Immature natural killer cell (primary cell): ENCODE results near the gene KRT81. TPM values are rescaled to one million over a fixed set of nuclear protein-coding genes. Genes with fewer than 3 reads are reported as not detected.
"Not testable (repeated sequence)": the region's sequence is repeated elsewhere in the genome, so short reads cannot be mapped to it uniquely, and the experiment has no call there.

Experiments
- DNase-seq, 3 donors: peaks; one replicate each; pipeline ENCODE4 v3.0.0; 2022; ENCODE audit warnings: mixed read lengths in 1 of 3
- H3K27ac Mint-ChIP-seq, 6 donors: one replicate each; pipeline ENCODE4 v1.8.0; 2020; ENCODE audit warnings: mixed read lengths in 6 of 6, mild to moderate bottlenecking in 5 of 6, inconsistent platforms in 4 of 6, moderate library complexity in 3 of 6
- H3K27me3 Mint-ChIP-seq, 3 donors: one replicate each; pipeline ENCODE4 v1.8.0; 2020 to 2021; ENCODE audit warnings: low read depth in 3 of 3, mild to moderate bottlenecking in 3 of 3, mixed read lengths in 3 of 3, moderate library complexity in 3 of 3, inconsistent platforms in 1 of 3
- H3K36me3 Mint-ChIP-seq, 3 donors: one replicate each; pipeline ENCODE4 v1.8.0; 2020; ENCODE audit warnings: mixed read lengths in 3 of 3, inconsistent platforms in 2 of 3, mild to moderate bottlenecking in 2 of 3
- H3K4me1 Mint-ChIP-seq, 2 donors: one replicate each; pipeline ENCODE4 v1.8.0; 2020; ENCODE audit warnings: inconsistent platforms in 2 of 2, mild to moderate bottlenecking in 2 of 2, mixed read lengths in 2 of 2, moderate library complexity in 1 of 2
- H3K4me3 Mint-ChIP-seq, 5 donors: one replicate each; pipeline ENCODE4 v1.8.0; 2020; ENCODE audit warnings: mild to moderate bottlenecking in 5 of 5, mixed read lengths in 5 of 5, inconsistent platforms in 3 of 5, moderate library complexity in 3 of 5
- H3K9me3 Mint-ChIP-seq, 6 donors: one replicate each; pipeline ENCODE4 v1.8.0; 2020; ENCODE audit warnings: mild to moderate bottlenecking in 6 of 6, mixed read lengths in 6 of 6, inconsistent platforms in 4 of 6, moderate library complexity in 3 of 6
- polyA plus RNA-seq, 3 donors: library from polyadenylated mRNA; unstranded; fragments of 300-500 nt; fragmentation: Illumina TruSeq; gene quantifications; one replicate each; pipeline ENCODE4 v1.2.3, GENCODE V29; 2021

Gene KRT81
- polyA plus RNA-seq, 3 donors from 2014 or later = 2.2 to 3.7 (median 3.6) TPM

GRCh38 chr12:52246720-52247621 is 44.4 kb downstream of the KRT81 start:
- DNase-seq = no peak
- peaks cover 7 to 14% (median 9%) of the 10 kb centered on the region in 3 donors for H3K27me3 Mint-ChIP-seq
- no peaks in the 10 kb centered on the region for H3K9me3 Mint-ChIP-seq
- H3K36me3 Mint-ChIP-seq = no peaks in the 10 kb centered on the region
- H3K4me3 Mint-ChIP-seq = no peak overlapping the region
- peaks cover 11 to 16% of the 10 kb centered on the region in 2 donors for H3K4me1 Mint-ChIP-seq
- H3K27ac Mint-ChIP-seq = no peak overlapping the region

- no peak overlapping the region for H3K4me3 Mint-ChIP-seq
- peaks cover 7 to 14% (median 9%) of the 10 kb centered on the region in 3 donors for H3K27me3 Mint-ChIP-seq
- peak overlapping the region in 1 of 6 donors; percentile 19 for H3K27ac Mint-ChIP-seq
- no peak for DNase-seq
- H3K36me3 Mint-ChIP-seq = no peaks in the 10 kb centered on the region
- peaks cover 11 to 16% of the 10 kb centered on the region in 2 donors for H3K4me1 Mint-ChIP-seq
- no peaks in the 10 kb centered on the region for H3K9me3 Mint-ChIP-seq
Measured at GRCh38 chr12:52245962-52246569, 45.3 kb downstream of the KRT81 start.

- H3K4me3 Mint-ChIP-seq = no peak overlapping the region
- peak in 1 of 3 donors; percentile 5 for DNase-seq
- H3K4me1 Mint-ChIP-seq = peaks cover 11 to 16% of the 10 kb centered on the region in 2 donors
- no peaks in the 10 kb centered on the region for H3K36me3 Mint-ChIP-seq
- H3K9me3 Mint-ChIP-seq = no peaks in the 10 kb centered on the region
- H3K27me3 Mint-ChIP-seq = peaks cover 7 to 12% (median 9%) of the 10 kb centered on the region in 3 donors
- peak overlapping the region in 1 of 6 donors; percentile 23 for H3K27ac Mint-ChIP-seq
Measured at GRCh38 chr12:52245259-52245961, 45.9 kb downstream of the KRT81 start.

GRCh38 chr12:52244615-52244994 is 46.7 kb downstream of the KRT81 start:
- peak overlapping the region in 3 of 6 donors; percentile 11 to 75 (median 73) for H3K27ac Mint-ChIP-seq
- peaks cover 6 to 8% (median 7%) of the 10 kb centered on the region in 3 donors for H3K27me3 Mint-ChIP-seq
- no peak overlapping the region for H3K4me3 Mint-ChIP-seq
- no peaks in the 10 kb centered on the region for H3K36me3 Mint-ChIP-seq
- no peaks in the 10 kb centered on the region for H3K9me3 Mint-ChIP-seq
- DNase-seq = no peak
- H3K4me1 Mint-ChIP-seq = peaks cover 11 to 16% of the 10 kb centered on the region in 2 donors

GRCh38 chr12:52243856-52244614 is 47.3 kb downstream of the KRT81 start:
- peaks cover 11 to 16% of the 10 kb centered on the region in 2 donors for H3K4me1 Mint-ChIP-seq
- peaks cover 4 to 5% (median 4%) of the 10 kb centered on the region in 3 donors for H3K27me3 Mint-ChIP-seq
- peak overlapping the region in 1 of 5 donors; percentile 13 for H3K4me3 Mint-ChIP-seq
- DNase-seq = peak; percentile 12 to 32 (median 13)
- no peaks in the 10 kb centered on the region for H3K9me3 Mint-ChIP-seq
- H3K27ac Mint-ChIP-seq = peak overlapping the region in 3 of 6 donors; percentile 57 to 75 (median 73)
- H3K36me3 Mint-ChIP-seq = no peaks in the 10 kb centered on the region

- Mint-ChIP-seq H3K27ac (peak overlapping the region in 3 of 6 donors; percentile 31 to 75 (median 71)), H3K4me1 (peaks cover 11 to 16% of the 10 kb centered on the region in 2 donors), H3K4me3 (no peak overlapping the region), H3K27me3 (peaks cover 3 to 6% (median 5%) of the 10 kb centered on the region in 3 donors), H3K9me3 (no peaks in the 10 kb centered on the region), H3K36me3 (no peaks in the 10 kb centered on the region)
- no peak for DNase-seq
Measured at GRCh38 chr12:52243259-52243855, 48.0 kb downstream of the KRT81 start.

GRCh38 chr12:52242442-52243258 is 48.7 kb downstream of the KRT81 start:
- peaks cover 11 to 16% of the 10 kb centered on the region in 2 donors for H3K4me1 Mint-ChIP-seq
- H3K27ac Mint-ChIP-seq = peak overlapping the region in 1 of 6 donors; percentile 47
- no peaks in the 10 kb centered on the region for H3K36me3 Mint-ChIP-seq
- H3K27me3 Mint-ChIP-seq = peaks cover 3 to 6% (median 5%) of the 10 kb centered on the region in 3 donors
- H3K9me3 Mint-ChIP-seq = no peaks in the 10 kb centered on the region
- H3K4me3 Mint-ChIP-seq = no peak overlapping the region
- DNase-seq = no peak

- Mint-ChIP-seq H3K27me3 (peaks cover 2 to 7% (median 3%) of the 10 kb centered on the region in 3 donors), H3K36me3 (no peaks in the 10 kb centered on the region)
Measured at GRCh38 chr12:52241205-52241842, 50.0 kb downstream of the KRT81 start.

GRCh38 chr12:52240247-52240646 is 51.1 kb downstream of the KRT81 start:
- Mint-ChIP-seq H3K4me1 (peaks cover 11 to 16% of the 10 kb centered on the region in 2 donors), H3K27me3 (peaks cover 2 to 11% (median 3%) of the 10 kb centered on the region in 3 donors)
- not testable (repeated sequence) for DNase-seq, H3K9me3 Mint-ChIP-seq, H3K36me3 Mint-ChIP-seq, H3K4me3 Mint-ChIP-seq, H3K27ac Mint-ChIP-seq

More at GRCh38 chr12:52241205-52241842, 50.0 kb downstream of the KRT81 start:
- Mint-ChIP-seq H3K27ac (no peak overlapping the region), H3K4me3 (no peak overlapping the region), H3K4me1 (peaks cover 11 to 16% of the 10 kb centered on the region in 2 donors), H3K9me3 (no peaks in the 10 kb centered on the region)
- no peak for DNase-seq

- Mint-ChIP-seq H3K36me3 (no peaks in the 10 kb centered on the region), H3K4me1 (peaks cover 11 to 14% of the 10 kb centered on the region in 2 donors), H3K27ac (no peak overlapping the region), H3K27me3 (peaks cover 2 to 11% (median 3%) of the 10 kb centered on the region in 3 donors), H3K9me3 (no peaks in the 10 kb centered on the region), H3K4me3 (no peak overlapping the region)
- no peak for DNase-seq
Measured at GRCh38 chr12:52239767-52240166, 51.6 kb downstream of the KRT81 start.

GRCh38 chr12:52238916-52239646 is 52.3 kb downstream of the KRT81 start:
- no peak overlapping the region for H3K27ac Mint-ChIP-seq
- DNase-seq = no peak
- H3K9me3 Mint-ChIP-seq = no peaks in the 10 kb centered on the region
- H3K4me3 Mint-ChIP-seq = no peak overlapping the region
- no peaks in the 10 kb centered on the region for H3K36me3 Mint-ChIP-seq
- H3K4me1 Mint-ChIP-seq = peaks cover 7% of the 10 kb centered on the region in 2 donors
- H3K27me3 Mint-ChIP-seq = peaks cover 3 to 12% (median 5%) of the 10 kb centered on the region in 3 donors
